ENCODE measurements around the gene MSTO1. TPM values are rescaled to one million over a fixed set of nuclear protein-coding genes. Genes with fewer than 3 reads are reported as not detected.

MSTO1 gene
- 23.1 and 28.7 TPM in 2 replicates for total RNA-seq

GRCh38 chr1:155609515-155610256, at the start of gene MSTO1:
TSS of gene MSTO1 (plus strand) at chr1:155610218. CDS start at chr1:155610249, 31 bp downstream.

GRCh38 chr1:155562581-155563376, 47.2 kb upstream of the MSTO1 start, which contains the start of gene ASH1L:
TSS of gene ASH1L (minus strand) at chr1:155562803. CDS start at chr1:155521519, 41,284 bp downstream.

Small RNA genes lying within 50 kb of the gene (small RNA-seq; reads per million reads assigned to genes)
- not detected for gene AL353807.4

Other genes starting within 250 kb of the MSTO1 start
- 37.9 and 44.5 TPM in 2 replicates for gene ASH1L, start 47.4 kb upstream of the MSTO1 start, total RNA-seq
- gene YY1AP1, start 78.6 kb downstream of the MSTO1 start, total RNA-seq: 40.8 and 95.4 TPM in 2 replicates
- 70.6 and 73.5 TPM in 2 replicates for gene DAP3, start 78.9 kb downstream of the MSTO1 start, total RNA-seq
- gene GON4L, start 247.0 kb downstream of the MSTO1 start, total RNA-seq: 33.5 and 40.1 TPM in 2 replicates
- 42.0 and 44.4 TPM in 2 replicates for gene SYT11, start 249.3 kb downstream of the MSTO1 start, total RNA-seq